ENCODE measurements around the gene EME1.

DNA sequence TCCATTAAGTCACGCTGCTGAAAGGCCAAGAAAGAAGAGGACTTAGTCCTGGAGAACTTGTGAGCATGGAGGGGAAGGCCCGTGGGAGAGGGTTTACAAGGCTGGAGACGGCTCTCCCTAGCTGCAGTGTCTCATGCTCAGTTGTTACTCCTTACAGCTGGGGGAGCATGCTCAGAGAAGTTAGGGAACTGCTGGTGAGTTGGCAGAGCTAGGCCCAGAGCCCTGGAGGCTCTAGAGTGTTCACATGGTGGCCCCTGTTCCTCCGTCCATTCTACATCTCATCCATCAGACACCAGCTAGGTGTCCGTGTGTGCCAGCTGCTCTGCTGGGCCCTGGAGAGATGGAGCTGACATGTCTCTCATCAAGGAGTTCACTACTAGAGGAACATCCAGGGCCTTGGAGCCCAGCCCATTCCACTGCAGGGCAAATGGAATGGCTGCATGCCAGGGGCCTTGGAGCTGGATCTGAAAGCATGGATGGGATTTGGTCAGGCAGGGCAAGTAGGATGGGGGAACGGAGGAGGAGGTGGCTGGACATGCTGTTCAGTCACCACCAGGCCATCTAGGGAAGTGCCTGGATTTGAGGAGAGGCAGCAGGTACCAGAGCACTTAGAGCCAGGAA, 20.8 kb upstream of the EME1 start:
- TF ChIP-seq, protein P1, sequence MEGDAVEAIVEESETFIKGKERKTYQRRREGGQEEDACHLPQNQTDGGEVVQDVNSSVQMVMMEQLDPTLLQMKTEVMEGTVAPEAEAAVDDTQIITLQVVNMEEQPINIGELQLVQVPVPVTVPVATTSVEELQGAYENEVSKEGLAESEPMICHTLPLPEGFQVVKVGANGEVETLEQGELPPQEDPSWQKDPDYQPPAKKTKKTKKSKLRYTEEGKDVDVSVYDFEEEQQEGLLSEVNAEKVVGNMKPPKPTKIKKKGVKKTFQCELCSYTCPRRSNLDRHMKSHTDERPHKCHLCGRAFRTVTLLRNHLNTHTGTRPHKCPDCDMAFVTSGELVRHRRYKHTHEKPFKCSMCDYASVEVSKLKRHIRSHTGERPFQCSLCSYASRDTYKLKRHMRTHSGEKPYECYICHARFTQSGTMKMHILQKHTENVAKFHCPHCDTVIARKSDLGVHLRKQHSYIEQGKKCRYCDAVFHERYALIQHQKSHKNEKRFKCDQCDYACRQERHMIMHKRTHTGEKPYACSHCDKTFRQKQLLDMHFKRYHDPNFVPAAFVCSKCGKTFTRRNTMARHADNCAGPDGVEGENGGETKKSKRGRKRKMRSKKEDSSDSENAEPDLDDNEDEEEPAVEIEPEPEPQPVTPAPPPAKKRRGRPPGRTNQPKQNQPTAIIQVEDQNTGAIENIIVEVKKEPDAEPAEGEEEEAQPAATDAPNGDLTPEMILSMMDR (IDR thresholded peaks at IDR 0.05): no peak
- no peak for TF ChIP-seq POLR2A (IDR thresholded peaks at IDR 0.05)

Measured in lower leg skin (tissue), 3 donors.